ENCODE measurements around the gene GOSR2. TPM values are rescaled to one million over a fixed set of nuclear protein-coding genes. Genes with fewer than 3 reads are reported as not detected.
A peak's percentile ranks its signal among the peaks of the same experiment; 100 is the strongest.

The GOSR2 gene
- total RNA-seq, 4 donors from 2014 or later, result 20.3 to 37.8 (median 24.7) TPM

- Histone ChIP-seq H3K36me3 (peaks cover 0 to 7% (median 0%) of the 10 kb centered on the region in 3 donors), H3K9me3 (no peaks in the 10 kb centered on the region), H3K27me3 (peaks cover 0 to 17% (median 0%) of the 10 kb centered on the region in 4 donors), H3K4me1 (peaks cover 2 to 64% (median 3%) of the 10 kb centered on the region in 3 donors), H3K27ac (peak overlapping the region in 1 of 4 donors; percentile 59), H3K4me3 (no peak overlapping the region)
- DNase-seq, result no peak
- TF ChIP-seq CTCF (IDR thresholded peaks at IDR 0.05) (no peak), POLR2A (IDR thresholded peaks at IDR 0.05) (no peak)
- 65 to 81% methylated on average over 5 to 11 of the region's 11 CpGs for WGBS, 2 donors
- intact Hi-C loops (cut with DNase I), result loop anchor here (10.0 kb wide), 1 partner anchor 55 kb away; no protein-coding TSS in a partner anchor
Observed at GRCh38 chr17:46949291-46950174, 26.6 kb downstream of the GOSR2 start.

GRCh38 chr17:46950342-46950996 lies 27.5 kb downstream of the GOSR2 start:
- Histone ChIP-seq H3K36me3 (peaks cover 0 to 7% (median 0%) of the 10 kb centered on the region in 3 donors), H3K4me3 (no peak overlapping the region), H3K27ac (no peak overlapping the region), H3K9me3 (no peaks in the 10 kb centered on the region), H3K4me1 (peaks cover 0 to 54% (median 0%) of the 10 kb centered on the region in 3 donors), H3K27me3 (peaks cover 0 to 17% (median 0%) of the 10 kb centered on the region in 4 donors)
- no peak for TF ChIP-seq CTCF (IDR thresholded peaks at IDR 0.05)
- no peak for TF ChIP-seq POLR2A (IDR thresholded peaks at IDR 0.05)
- WGBS, 2 donors, result 69 to 82% methylated on average over 6 of the region's 7 CpGs
- intact Hi-C loops (cut with DNase I), result no loop called here
- DNase-seq, result no peak

GRCh38 chr17:46950997-46951621 lies 28.1 kb downstream of the GOSR2 start:
- Histone ChIP-seq H3K4me1 (peaks cover 0 to 49% (median 0%) of the 10 kb centered on the region in 3 donors), H3K36me3 (peaks cover 0 to 7% (median 0%) of the 10 kb centered on the region in 3 donors), H3K4me3 (no peak overlapping the region), H3K9me3 (no peaks in the 10 kb centered on the region), H3K27ac (no peak overlapping the region), H3K27me3 (peaks cover 0 to 20% (median 0%) of the 10 kb centered on the region in 4 donors)
- WGBS, 2 donors, result 56 to 61% methylated on average over 8 to 11 of the region's 16 CpGs
- DNase-seq, result no peak
- intact Hi-C loops (cut with DNase I), result no loop called here
- no peak for TF ChIP-seq CTCF (IDR thresholded peaks at IDR 0.05)
- no peak for TF ChIP-seq POLR2A (IDR thresholded peaks at IDR 0.05)

GRCh38 chr17:46951706-46952105 lies 28.7 kb downstream of the GOSR2 start:
- H3K36me3 ChIP-seq, result peaks cover 0 to 7% (median 0%) of the 10 kb centered on the region in 3 donors
- TF ChIP-seq POLR2A (IDR thresholded peaks at IDR 0.05) (no peak), CTCF (IDR thresholded peaks at IDR 0.05) (no peak)
- WGBS, 2 donors, result 24 to 26% methylated on average over 5 of the region's 5 CpGs
- H3K4me1 ChIP-seq, result peaks cover 0 to 49% (median 0%) of the 10 kb centered on the region in 3 donors
- H3K4me3 ChIP-seq, result no peak overlapping the region
- H3K9me3 ChIP-seq, result no peaks in the 10 kb centered on the region
- no peak overlapping the region for H3K27ac ChIP-seq
- DNase-seq, result no peak
- intact Hi-C loops (cut with DNase I), result no loop called here
- peaks cover 0 to 20% (median 0%) of the 10 kb centered on the region in 4 donors for H3K27me3 ChIP-seq

Data from esophagus squamous epithelium (tissue), 5 donors.